H9 (cell line): ENCODE data around the gene C19orf85. TPM values are rescaled to one million over a fixed set of nuclear protein-coding genes. Genes with fewer than 3 reads are reported as not detected.

Experiments
- DNase-seq: peaks from one replicate; pipeline ENCODE4 v3.0.0-alpha.2; 2017
- H2AFZ ChIP-seq: one replicate; pipeline ENCODE4 v1.6.1; 2013; ENCODE audit warnings: mild to moderate bottlenecking, low read length, control low read depth, moderate library complexity
- H2AK5ac ChIP-seq: 2 replicates; pipeline ENCODE4 v1.6.1; 2013; ENCODE audit warnings: low read length, control low read depth, mixed read lengths; ENCODE audit not compliant: insufficient read length
- H2BK120ac ChIP-seq: one replicate; pipeline ENCODE4 v1.6.1; 2013; ENCODE audit warnings: low read depth, mild to moderate bottlenecking, low read length, control low read depth, inconsistent platforms; ENCODE audit not compliant: poor library complexity, severe bottlenecking
- H2BK12ac ChIP-seq: 2 replicates; pipeline ENCODE4 v1.6.1; 2013; ENCODE audit warnings: low read length, control low read depth, mixed read lengths, low read depth; ENCODE audit not compliant: insufficient read length
- H2BK15ac ChIP-seq: 2 replicates; pipeline ENCODE4 v1.6.1; 2013; ENCODE audit warnings: low read depth, low read length, control low read depth
- H2BK20ac ChIP-seq: one replicate; pipeline ENCODE4 v1.6.1; 2013; ENCODE audit warnings: low read depth, mild to moderate bottlenecking, low read length, control low read depth, inconsistent platforms; ENCODE audit not compliant: poor library complexity, severe bottlenecking
- H2BK5ac ChIP-seq: 2 replicates; pipeline ENCODE4 v1.6.1; 2013; ENCODE audit warnings: low read length, control low read depth, mixed read lengths; ENCODE audit not compliant: insufficient read length
- H3K14ac ChIP-seq: 2 replicates; pipeline ENCODE4 v1.6.1; 2013; ENCODE audit warnings: low read length, control low read depth; ENCODE audit not compliant: insufficient read depth
- H3K18ac ChIP-seq: 2 replicates; pipeline ENCODE4 v1.6.1; 2013; ENCODE audit warnings: low read depth, mild to moderate bottlenecking, mixed read lengths, low read length, control low read depth; ENCODE audit not compliant: insufficient read length
- H3K23ac ChIP-seq: 2 replicates; pipeline ENCODE4 v1.6.1; 2013; ENCODE audit warnings: low read length, control low read depth, mixed read lengths, low read depth; ENCODE audit not compliant: insufficient read length
- H3K23me2 ChIP-seq: 2 replicates; pipeline ENCODE4 v1.6.1; 2013; ENCODE audit warnings: low read depth, mild to moderate bottlenecking, mixed read lengths, low read length, control low read depth; ENCODE audit not compliant: insufficient read length, poor library complexity, severe bottlenecking
- H3K27ac ChIP-seq: 2 replicates; pipeline ENCODE4 v1.5.1; 2013; ENCODE audit warnings: low read length, control low read depth, mixed read lengths, low read depth; ENCODE audit not compliant: insufficient read length
- H3K27me3 ChIP-seq: 2 replicates; pipeline ENCODE4 v1.6.1; 2013; ENCODE audit warnings: low read length, control low read depth, inconsistent platforms; ENCODE audit not compliant: insufficient read depth
- H3K4ac ChIP-seq: 2 replicates; pipeline ENCODE4 v1.6.1; 2013; ENCODE audit warnings: low read depth, mild to moderate bottlenecking, control low read depth, inconsistent platforms, low read length, moderate library complexity
- H3K4me1 ChIP-seq: 2 replicates; pipeline ENCODE4 v1.6.1; 2013; ENCODE audit warnings: low read length, control low read depth, inconsistent platforms; ENCODE audit not compliant: insufficient read depth
- H3K4me2 ChIP-seq: 2 replicates; pipeline ENCODE4 v1.6.1; 2013; ENCODE audit warnings: low read length, control low read depth, mixed read lengths; ENCODE audit not compliant: insufficient read length, insufficient read depth
- H3K56ac ChIP-seq: 2 replicates; pipeline ENCODE4 v1.6.1; 2013; ENCODE audit warnings: low read depth, mild to moderate bottlenecking, mixed read lengths, low read length, control low read depth; ENCODE audit not compliant: insufficient read length
- H3K79me1 ChIP-seq: 2 replicates; pipeline ENCODE4 v1.6.1; 2013; ENCODE audit warnings: low read depth, mild to moderate bottlenecking, moderate library complexity, low read length, control low read depth, inconsistent platforms; ENCODE audit not compliant: insufficient read depth, poor library complexity, severe bottlenecking
- H3K79me2 ChIP-seq: 2 replicates; pipeline ENCODE4 v1.6.1; 2013; ENCODE audit warnings: low read length, control low read depth, inconsistent platforms; ENCODE audit not compliant: insufficient read depth
- H3K9ac ChIP-seq: 2 replicates; pipeline ENCODE4 v1.6.1; 2013; ENCODE audit warnings: low read length, control low read depth, mixed read lengths; ENCODE audit not compliant: insufficient read length; ENCODE audit errors: extremely low read depth
- H3K9me3 ChIP-seq: one replicate; pipeline ENCODE4 v1.6.1; 2013; ENCODE audit warnings: low read depth, low read length, inconsistent platforms; ENCODE audit not compliant: control insufficient read depth
- H3T11ph ChIP-seq: one replicate; pipeline ENCODE4 v1.6.1; 2013; ENCODE audit warnings: mild to moderate bottlenecking, low read length, control low read depth, inconsistent platforms
- H4K20me1 ChIP-seq: one replicate; pipeline ENCODE4 v1.6.1; 2013; ENCODE audit not compliant: control insufficient read depth, insufficient read length, insufficient read depth
- H4K5ac ChIP-seq: 2 replicates; pipeline ENCODE4 v1.6.1; 2013; ENCODE audit warnings: low read depth, mild to moderate bottlenecking, mixed read lengths, low read length, control low read depth; ENCODE audit not compliant: insufficient read length
- H4K8ac ChIP-seq: replicated peaks from 2 replicates; pipeline ENCODE4 v1.6.1; 2013; ENCODE audit warnings: low read length, control low read depth, mixed read lengths, low read depth; ENCODE audit not compliant: insufficient read length
- H4K91ac ChIP-seq: 2 replicates; pipeline ENCODE4 v1.6.1; 2013; ENCODE audit warnings: low read depth, mild to moderate bottlenecking, moderate library complexity, mixed read lengths, low read length, control low read depth; ENCODE audit not compliant: insufficient read length
- H3K27ac Mint-ChIP-seq, 3 experiments: 2 replicates in 2 of 3; 3 replicates in 1 of 3; pipeline ENCODE4 v1.8.0; 2020 to 2021; ENCODE audit warnings: mixed read lengths in 3 of 3, mild to moderate bottlenecking in 1 of 3, moderate library complexity in 1 of 3
- H3K27me3 Mint-ChIP-seq: 2 replicates; pipeline ENCODE4 v1.8.0; 2021; ENCODE audit warnings: low read depth, mild to moderate bottlenecking, moderate library complexity, mixed read lengths
- H3K36me3 Mint-ChIP-seq, 3 experiments: 2 replicates in 2 of 3; 3 replicates in 1 of 3; pipeline ENCODE4 v1.8.0; 2020 to 2021; ENCODE audit warnings: low read depth in 3 of 3, mixed read lengths in 3 of 3; ENCODE audit not compliant: insufficient read depth in 1 of 3
- H3K4me1 Mint-ChIP-seq, 2 experiments: 2 replicates each; pipeline ENCODE4 v1.8.0; 2020; ENCODE audit warnings: mixed read lengths in 2 of 2
- H3K4me3 Mint-ChIP-seq, 2 experiments: 2 replicates in 1 of 2; 3 replicates in 1 of 2; pipeline ENCODE4 v1.8.0; 2020 to 2021; ENCODE audit warnings: mild to moderate bottlenecking in 2 of 2, mixed read lengths in 2 of 2, moderate library complexity in 1 of 2
- H3K9me3 Mint-ChIP-seq, 2 experiments: 2 replicates in 1 of 2; 3 replicates in 1 of 2; pipeline ENCODE4 v1.8.0; 2020; ENCODE audit warnings: mild to moderate bottlenecking in 2 of 2, mixed read lengths in 2 of 2, moderate library complexity in 1 of 2
- CTCF ChIP-seq: fragments of 200-600 bp; sonication (generic); conservative IDR thresholded peaks from 3 replicates; pipeline ENCODE4 v1.8.0; 2021; ENCODE audit warnings: antibody characterized with exemption, mild to moderate bottlenecking
- WGBS: extraction: QIAGEN DNeasy Blood & Tissue Kit; methylation state at CpG from one replicate; pipeline ENCODE4 v1.1.7; 2013; ENCODE audit warnings: missing lambda C conversion rate, low lambda C conversion rate, mixed read lengths; ENCODE audit not compliant: insufficient read length; ENCODE audit errors: extremely low coverage; 5-methylcytosine and 5-hydroxymethylcytosine counted together
- total RNA-seq: library from RNA; stranded (reverse); gene quantifications from 2 replicates; pipeline ENCODE4 v1.2.1, GENCODE V29; 2021

Gene C19orf85
- total RNA-seq, 1 experiment from 2014 or later: 1.2 TPM

GRCh38 chr19:55500368-55500952, 35.9 kb upstream of the C19orf85 start:
- Mint-ChIP-seq H3K9me3 (peaks cover 11 to 19% of the 10 kb centered on the region in 2 experiments), H3K4me1 (peaks cover 13 to 14% of the 10 kb centered on the region in 2 experiments), H3K4me3 (no peak overlapping the region), H3K27me3 (peaks cover 67% of the 10 kb centered on the region), H3K36me3 (peaks cover 3 to 8% (median 7%) of the 10 kb centered on the region in 3 experiments), H3K27ac (no peak overlapping the region)
- Histone ChIP-seq H3K27ac (no peak overlapping the region), H3K56ac (no peak overlapping the region), H2AK5ac (no peak overlapping the region), H2BK20ac (no peak overlapping the region), H4K20me1 (no peaks in the 10 kb centered on the region), H2AFZ (no peak overlapping the region), H4K91ac (no peak overlapping the region), H3K14ac (no peak overlapping the region), H3K4me2 (no peak overlapping the region), H3K79me2 (no peaks in the 10 kb centered on the region), H3K4me1 (no peaks in the 10 kb centered on the region), H3K79me1 (no peaks in the 10 kb centered on the region), H3K27me3 (peaks cover 5% of the 10 kb centered on the region), H2BK120ac (no peak overlapping the region), H3K18ac (no peak overlapping the region), H4K5ac (no peak overlapping the region), H3K9ac (no peak overlapping the region), H2BK15ac (no peak overlapping the region), H4K8ac (no peak overlapping the region), H3K23me2 (no peaks in the 10 kb centered on the region), H2BK12ac (no peak overlapping the region), H3K4ac (no peak overlapping the region), H2BK5ac (no peak overlapping the region), H3T11ph (no peak overlapping the region), H3K23ac (no peak overlapping the region), H3K9me3 (no peaks in the 10 kb centered on the region)
- DNase-seq: no peak
- no CpG with 5 or more reads among the region's 26 CpGs for WGBS
- TF ChIP-seq CTCF: no peak
